ENCODE measurements around the gene GRIK4.

The GRIK4 gene

GRCh38 chr11:120811731-120812130, 300.2 kb downstream of the GRIK4 start:
- TF ChIP-seq CTCF (IDR thresholded peaks at IDR 0.05; ENCODE audit: low read depth, low read length), result no peak
- H3K4me3 ChIP-seq (ENCODE audit: low read depth, low read length), result no peak overlapping the region
- DNase-seq (ENCODE audit: low read depth, low spot score), result no peak
- in situ Hi-C loops (cut with HindIII; ENCODE audit: low sequenced_read_pairs), result no loop called here

- in situ Hi-C loops (cut with HindIII; ENCODE audit: low sequenced_read_pairs), result no loop called here
- no peak for DNase-seq (ENCODE audit: low read depth, low spot score)
- no peak overlapping the region for H3K4me3 ChIP-seq (ENCODE audit: low read depth, low read length)
- no peak for TF ChIP-seq CTCF (IDR thresholded peaks at IDR 0.05; ENCODE audit: low read depth, low read length)
These were observed 303.2 kb downstream of the GRIK4 start for GRCh38 chr11:120814531-120815318.

- H3K4me3 ChIP-seq (ENCODE audit: low read depth, low read length), result no peak overlapping the region
- peak; percentile 0 for TF ChIP-seq CTCF (IDR thresholded peaks at IDR 0.05; ENCODE audit: low read depth, low read length)
- in situ Hi-C loops (cut with HindIII; ENCODE audit: low sequenced_read_pairs), result no loop called here
- DNase-seq (ENCODE audit: low read depth, low spot score), result no peak
These were observed 304.0 kb downstream of the GRIK4 start for GRCh38 chr11:120815319-120816100.

- in situ Hi-C loops (cut with HindIII; ENCODE audit: low sequenced_read_pairs), result no loop called here
- DNase-seq (ENCODE audit: low read depth, low spot score), result no peak
These were observed 304.6 kb downstream of the GRIK4 start for GRCh38 chr11:120816176-120816575.

GRCh38 chr11:120816711-120817110, 305.2 kb downstream of the GRIK4 start:
- in situ Hi-C loops (cut with HindIII; ENCODE audit: low sequenced_read_pairs), result no loop called here
- no peak for TF ChIP-seq CTCF (IDR thresholded peaks at IDR 0.05; ENCODE audit: low read depth, low read length)
- no peak for DNase-seq (ENCODE audit: low read depth, low spot score)
- no peak overlapping the region for H3K4me3 ChIP-seq (ENCODE audit: low read depth, low read length)

More at GRCh38 chr11:120816176-120816575, 304.6 kb downstream of the GRIK4 start:
- no peak for TF ChIP-seq CTCF (IDR thresholded peaks at IDR 0.05; ENCODE audit: low read depth, low read length)
- H3K4me3 ChIP-seq (ENCODE audit: low read depth, low read length), result no peak overlapping the region

- no peak for DNase-seq (ENCODE audit: low read depth, low spot score)
- in situ Hi-C loops (cut with HindIII; ENCODE audit: low sequenced_read_pairs), result no loop called here
- TF ChIP-seq CTCF (IDR thresholded peaks at IDR 0.05; ENCODE audit: low read depth, low read length), result no peak
- H3K4me3 ChIP-seq (ENCODE audit: low read depth, low read length), result no peak overlapping the region
These were observed 305.6 kb downstream of the GRIK4 start for GRCh38 chr11:120817158-120817557.

All from astrocyte of the spinal cord (primary cell).